Sigmoid colon (tissue), 7 donors: Measurements from ENCODE around the gene RAP1GAP. TPM values are rescaled to one million over a fixed set of nuclear protein-coding genes. Genes with fewer than 3 reads are reported as not detected.

Source experiments
- DNase-seq: peaks from one replicate; pipeline ENCODE4 v3.0.0-alpha.2; 2019
- H3K27ac ChIP-seq, 4 donors: fragments of 200-600 bp; sonication (generic); one replicate each; pipeline ENCODE4 v1.5.1; 2016 to 2019; ENCODE audit warnings: mild to moderate bottlenecking in 1 of 4
- H3K27me3 ChIP-seq, 3 donors: fragments of 200-600 bp; sonication (generic); one replicate each; pipeline ENCODE4 v1.5.1; 2019; ENCODE audit warnings: mild to moderate bottlenecking in 1 of 3
- H3K36me3 ChIP-seq, 4 donors: fragments of 200-600 bp; sonication (generic); one replicate each; pipeline ENCODE4 v1.5.1; 2016 to 2019
- H3K4me1 ChIP-seq, 4 donors: fragments of 200-600 bp; sonication (generic); one replicate each; pipeline ENCODE4 v1.5.1; 2017 to 2019
- H3K4me3 ChIP-seq, 4 donors: fragments of 200-600 bp; sonication (generic); one replicate each; pipeline ENCODE4 v1.5.1; 2017 to 2019; ENCODE audit warnings: mild to moderate bottlenecking in 2 of 4, moderate library complexity in 1 of 4
- H3K9me3 ChIP-seq, 4 donors: fragments of 200-600 bp in 3 of 4; sonication (generic) in 3 of 4; one replicate each; pipeline versions ENCODE4 v1.5.1 to v1.6.1; 2013 to 2019
- EP300 ChIP-seq, 4 donors: sonication (generic); formaldehyde crosslinking; IDR thresholded peaks; one replicate each; pipeline ENCODE4 v1.6.1; 2017; ENCODE audit warnings: antibody characterized with exemption in 4 of 4
- POLR2A ChIP-seq, 2 donors: fragments of 450-650 bp; IDR thresholded peaks; one replicate each; pipeline ENCODE4 v1.6.1; 2016; ENCODE audit warnings: antibody characterized with exemption in 2 of 2, mild to moderate bottlenecking in 2 of 2, moderate library complexity in 2 of 2
- POLR2AphosphoS5 ChIP-seq, 4 donors: sonication (generic); formaldehyde crosslinking; IDR thresholded peaks; one replicate each; pipeline ENCODE4 v1.6.1; 2017; ENCODE audit warnings: antibody characterized with exemption in 4 of 4
- WGBS, 2 donors: extraction: QIAGEN DNeasy Blood & Tissue Kit; methylation state at CpG; one replicate each; pipeline ENCODE4 v1.1.7; 2013; 5-methylcytosine and 5-hydroxymethylcytosine counted together
- intact Hi-C: fragments of 100-400 bp; cut with DNase I; formaldehyde crosslinking; loops from one replicate; pipeline ENCODE4 v1.15.1; 2023
- polyA plus RNA-seq, 3 donors: library from polyadenylated mRNA; stranded (reverse); fragments of 200-250 nt; gene quantifications; one replicate each; pipeline ENCODE4 v1.2.3, GENCODE V29; 2013
- total RNA-seq, 4 donors: library from RNA; depleted of rRNA; stranded (reverse); fragments of >200 nt; gene quantifications; one replicate each; pipeline ENCODE4 v1.1.0, GENCODE V29; 2016
- TF ChIP-seq, protein P1 (sequence below), 4 experiments: fragments of 450-650 bp in 3 of 4; fragments of 200-600 bp in 1 of 4; IDR thresholded peaks; one replicate each; pipeline ENCODE4 v1.5.1; 2016 to 2019; ENCODE audit warnings: antibody characterized with exemption in 4 of 4, mild to moderate bottlenecking in 3 of 4, moderate library complexity in 2 of 4
- donor health status: healthy with polysubstance abuse.
- donor health status: Bipolar disorder and iron deficiency.
- donor health status: healthy.

The RAP1GAP gene
- under 1 TPM in 3 of 4 donors, not detected in 1; 0.33 to 0.71 (median 0.54) TPM for total RNA-seq
- polyA plus RNA-seq, result 10 to 100 TPM; 24.3 to 47.4 (median 43.9) TPM

DNA sequence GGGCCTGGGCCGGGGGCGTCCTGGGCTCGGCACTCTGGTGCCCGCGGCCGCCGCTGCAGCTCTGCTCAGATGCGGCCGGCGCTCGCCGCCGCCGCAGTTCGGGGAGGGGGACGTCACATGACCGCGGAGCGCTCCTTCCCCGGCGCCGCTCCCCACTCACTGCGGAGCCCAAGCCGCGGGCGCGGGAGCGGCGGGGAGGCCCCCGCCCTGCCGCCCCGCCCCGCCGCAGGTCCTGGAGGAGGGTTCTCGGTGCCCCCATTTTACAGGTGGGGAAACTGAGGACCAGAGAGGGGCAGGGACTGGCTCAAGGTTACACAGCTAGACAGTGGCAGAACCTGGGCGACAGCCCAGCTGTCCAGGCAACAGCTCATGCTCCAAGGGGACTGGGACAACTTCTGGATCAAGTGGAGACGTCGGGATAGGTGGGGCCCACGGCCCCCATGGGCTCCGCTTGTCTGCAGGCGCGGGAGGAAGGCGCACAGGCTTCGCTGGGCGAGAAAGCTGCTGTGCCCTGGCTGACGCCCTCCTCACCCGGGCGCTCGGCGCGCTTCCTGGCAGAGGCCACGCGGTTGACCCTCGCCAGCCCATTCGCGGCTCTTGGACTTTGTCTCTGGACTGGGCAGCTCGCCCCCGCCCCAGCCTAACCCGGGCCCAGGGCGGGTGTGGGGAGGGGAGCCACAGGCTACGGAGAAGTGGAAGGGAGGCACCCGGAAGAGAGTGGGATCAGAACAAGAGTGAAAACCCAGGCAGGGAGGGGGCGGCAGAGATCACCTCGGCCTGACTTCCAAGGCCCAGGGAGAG lies at the start of gene RAP1GAP:
RAP1GAP (minus strand) TSS at position 100 of the 801 bp plus-strand sequence. CDS start 49,325 bp downstream, outside the sequence.
- H3K27ac ChIP-seq, result no peak within 1 kb of the TSS
- H3K9me3 ChIP-seq, result no peaks in the 10 kb centered on the region
- WGBS, 2 donors, result 0 to 1% methylated on average over 64 of the region's 64 CpGs
- intact Hi-C loops, result no loop called here
- peaks cover 28 to 54% (median 52%) of the 10 kb centered on the region in 3 donors for H3K27me3 ChIP-seq
- H3K4me1 ChIP-seq, result peaks cover 0 to 46% (median 42%) of the 10 kb centered on the region in 4 donors
- TF ChIP-seq POLR2A (IDR thresholded peaks at IDR 0.05), result no peak
- TF ChIP-seq, protein P1, sequence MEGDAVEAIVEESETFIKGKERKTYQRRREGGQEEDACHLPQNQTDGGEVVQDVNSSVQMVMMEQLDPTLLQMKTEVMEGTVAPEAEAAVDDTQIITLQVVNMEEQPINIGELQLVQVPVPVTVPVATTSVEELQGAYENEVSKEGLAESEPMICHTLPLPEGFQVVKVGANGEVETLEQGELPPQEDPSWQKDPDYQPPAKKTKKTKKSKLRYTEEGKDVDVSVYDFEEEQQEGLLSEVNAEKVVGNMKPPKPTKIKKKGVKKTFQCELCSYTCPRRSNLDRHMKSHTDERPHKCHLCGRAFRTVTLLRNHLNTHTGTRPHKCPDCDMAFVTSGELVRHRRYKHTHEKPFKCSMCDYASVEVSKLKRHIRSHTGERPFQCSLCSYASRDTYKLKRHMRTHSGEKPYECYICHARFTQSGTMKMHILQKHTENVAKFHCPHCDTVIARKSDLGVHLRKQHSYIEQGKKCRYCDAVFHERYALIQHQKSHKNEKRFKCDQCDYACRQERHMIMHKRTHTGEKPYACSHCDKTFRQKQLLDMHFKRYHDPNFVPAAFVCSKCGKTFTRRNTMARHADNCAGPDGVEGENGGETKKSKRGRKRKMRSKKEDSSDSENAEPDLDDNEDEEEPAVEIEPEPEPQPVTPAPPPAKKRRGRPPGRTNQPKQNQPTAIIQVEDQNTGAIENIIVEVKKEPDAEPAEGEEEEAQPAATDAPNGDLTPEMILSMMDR (IDR thresholded peaks at IDR 0.05), result no peak
- TF ChIP-seq EP300 (IDR thresholded peaks at IDR 0.05), result no peak
- TF ChIP-seq POLR2AphosphoS5 (IDR thresholded peaks at IDR 0.05), result no peak
- DNase-seq, result peak; percentile 59
- H3K36me3 ChIP-seq, result no peaks in the 10 kb centered on the region
- peak within 1 kb of the TSS in 3 of 4 donors; percentile 7 to 48 (median 39) for H3K4me3 ChIP-seq

DNA sequence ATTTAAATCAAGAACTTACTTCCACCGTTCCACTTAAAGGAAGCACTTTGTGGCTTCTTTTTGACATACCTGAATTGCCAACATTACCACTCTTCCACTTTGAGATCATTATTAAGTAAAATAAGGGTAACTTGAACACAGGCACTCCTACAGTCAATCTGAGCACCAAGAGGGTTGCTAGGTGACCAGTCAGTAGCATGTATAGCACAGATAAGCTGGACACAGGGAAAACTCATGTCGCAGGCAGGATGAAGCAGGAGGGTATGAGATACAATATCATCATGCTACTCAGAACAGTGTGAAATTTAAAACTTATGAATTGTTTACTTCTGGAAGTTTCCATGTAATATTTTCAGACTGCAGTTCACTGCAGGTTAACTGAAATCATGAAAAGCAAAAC lies 47.0 kb upstream of the RAP1GAP start:
- Histone ChIP-seq H3K27ac (no peak overlapping the region), H3K9me3 (no peaks in the 10 kb centered on the region), H3K36me3 (peaks cover 27 to 98% (median 54%) of the 10 kb centered on the region in 4 donors), H3K4me3 (no peak overlapping the region), H3K4me1 (no peaks in the 10 kb centered on the region), H3K27me3 (no peaks in the 10 kb centered on the region)
- intact Hi-C loops, result no loop called here
- no peak for DNase-seq
- TF ChIP-seq, protein P1 (IDR thresholded peaks at IDR 0.05), result no peak
- TF ChIP-seq EP300 (IDR thresholded peaks at IDR 0.05), result no peak
- TF ChIP-seq POLR2AphosphoS5 (IDR thresholded peaks at IDR 0.05), result no peak
- no peak for TF ChIP-seq POLR2A (IDR thresholded peaks at IDR 0.05)
- WGBS, 2 donors, result 86 to 87% methylated on average over 2 of the region's 2 CpGs

- TF ChIP-seq, protein P1 (IDR thresholded peaks at IDR 0.05), result no peak
- TF ChIP-seq EP300 (IDR thresholded peaks at IDR 0.05), result no peak
- TF ChIP-seq POLR2AphosphoS5 (IDR thresholded peaks at IDR 0.05), result no peak
- no peak for TF ChIP-seq POLR2A (IDR thresholded peaks at IDR 0.05)
- Histone ChIP-seq H3K27ac (no peak overlapping the region), H3K4me3 (no peak overlapping the region), H3K27me3 (no peaks in the 10 kb centered on the region), H3K36me3 (peaks cover 0 to 89% (median 24%) of the 10 kb centered on the region in 4 donors), H3K4me1 (no peaks in the 10 kb centered on the region), H3K9me3 (no peaks in the 10 kb centered on the region)
- intact Hi-C loops, result no loop called here
- no peak for DNase-seq
- WGBS, 2 donors, result 91 to 94% methylated on average over 4 of the region's 4 CpGs
Measured at GRCh38 chr1:21707891-21708290, 38.7 kb upstream of the RAP1GAP start.

GRCh38 chr1:21707086-21707840 lies 38.1 kb upstream of the RAP1GAP start:
- Histone ChIP-seq H3K27me3 (no peaks in the 10 kb centered on the region), H3K27ac (no peak overlapping the region), H3K36me3 (peaks cover 0 to 91% (median 28%) of the 10 kb centered on the region in 4 donors), H3K9me3 (no peaks in the 10 kb centered on the region), H3K4me1 (no peaks in the 10 kb centered on the region), H3K4me3 (no peak overlapping the region)
- no peak for DNase-seq
- 85 to 87% methylated on average over 5 of the region's 5 CpGs for WGBS, 2 donors
- TF ChIP-seq POLR2A (IDR thresholded peaks at IDR 0.05), result no peak
- TF ChIP-seq POLR2AphosphoS5 (IDR thresholded peaks at IDR 0.05), result no peak
- TF ChIP-seq, protein P1 (IDR thresholded peaks at IDR 0.05), result no peak
- TF ChIP-seq EP300 (IDR thresholded peaks at IDR 0.05), result no peak
- intact Hi-C loops, result no loop called here
